OCI-LY1 (cell line): ENCODE data around the gene MRPS6.

Experiments used
- CTCF ChIP-seq: fragments of 200-600 bp; sonication (generic), shearing (Covaris generic); IDR thresholded peaks from 2 replicates; pipeline ENCODE4 v1.5.1; 2017; ENCODE audit warnings: mild to moderate bottlenecking, antibody characterized with exemption, low read length, moderate library complexity, mixed read lengths
- EZH2 ChIP-seq: fragments of 200-600 bp; sonication (generic), shearing (Covaris generic); IDR thresholded peaks from 2 replicates; pipeline ENCODE4 v1.8.0; 2017; ENCODE audit warnings: borderline replicate concordance, mixed run types, mild to moderate bottlenecking, antibody characterized with exemption, low read length, moderate library complexity, mixed read lengths

GRCh38 chr21:34083357-34083756 is 10.0 kb downstream of the MRPS6 start:
- no peak for TF ChIP-seq CTCF
- no peak for TF ChIP-seq EZH2
